Activated naive CD4-positive, alpha-beta T cell (primary cell): ENCODE data around the gene SLC35E1.
"Not testable (repeated sequence)": the region's sequence is repeated elsewhere in the genome, so short reads cannot be mapped to it uniquely, and the experiment has no call there.

Experiments used
- DNase-seq, 4 experiments: peaks; one replicate each; lab custom pipeline; 2025; lab: John Stamatoyannopoulos, UW

Gene SLC35E1

GRCh38 chr19:16522559-16523377, 49.4 kb downstream of the SLC35E1 start:
- no peak for DNase-seq

DNA sequence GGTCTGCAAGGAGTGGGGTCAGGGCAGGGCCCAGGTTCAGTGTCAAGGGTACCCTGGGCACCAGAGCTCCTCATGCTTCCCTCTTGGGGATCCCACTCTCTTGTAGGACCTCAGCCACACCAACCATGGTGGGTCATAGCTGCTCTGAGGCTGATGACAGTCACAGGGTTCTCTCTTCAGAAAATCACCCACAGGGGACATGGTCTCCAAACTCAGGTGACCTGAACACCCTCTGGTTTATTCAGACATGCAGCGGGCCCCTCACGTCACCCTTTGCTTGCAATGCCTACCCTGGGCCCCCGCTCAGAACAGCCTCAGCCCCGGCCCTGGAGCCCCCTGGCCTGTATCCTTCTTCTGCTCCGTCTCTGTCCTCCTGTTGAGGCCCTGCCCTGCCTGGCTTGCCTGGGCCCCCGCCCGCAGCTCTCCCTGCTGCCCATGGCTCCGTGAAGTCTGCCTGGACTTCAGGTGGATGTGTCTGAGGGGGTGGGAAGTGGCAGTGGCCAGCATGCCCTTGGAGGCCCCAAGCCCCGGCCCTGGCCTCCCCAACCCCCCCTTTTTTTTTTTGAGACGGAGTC, 50.4 kb downstream of the SLC35E1 start:
- DNase-seq, result no peak

DNA sequence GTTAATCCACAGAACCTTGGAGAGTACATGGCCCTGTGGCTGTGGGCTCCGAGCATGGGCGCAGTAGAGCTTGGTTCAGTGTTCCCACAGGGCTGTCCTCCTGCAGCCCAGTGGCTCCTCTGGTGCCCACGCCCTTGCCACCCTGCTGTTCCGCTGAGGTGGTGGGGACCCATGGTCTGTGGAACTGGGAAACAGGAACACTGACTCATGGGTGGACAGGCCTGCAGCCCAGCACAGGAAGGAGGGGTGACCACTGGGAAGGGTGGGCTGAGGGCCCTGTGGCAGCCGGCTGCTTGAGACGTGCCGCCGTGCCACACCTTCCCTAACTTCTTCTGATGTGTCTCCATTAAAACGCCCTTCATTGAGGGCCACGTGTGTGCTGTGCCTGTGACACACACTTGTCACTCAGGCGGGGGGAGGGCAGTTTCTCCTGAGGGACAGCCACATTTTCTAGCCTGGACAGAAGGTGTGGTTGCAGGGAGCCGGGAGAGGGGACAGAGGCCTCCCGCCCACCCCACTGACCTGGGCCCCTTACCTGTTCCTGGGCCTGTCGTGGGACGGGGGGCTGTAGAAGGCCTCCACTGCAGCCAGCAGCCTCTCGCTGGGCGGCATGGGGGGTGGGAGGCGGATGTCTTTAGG, 51.1 kb downstream of the SLC35E1 start:
- DNase-seq, result no peak

- no peak for DNase-seq
Observed at GRCh38 chr19:16520074-16520973, 51.9 kb downstream of the SLC35E1 start.

- no peak for DNase-seq
Observed at GRCh38 chr19:16519230-16519687, 53.0 kb downstream of the SLC35E1 start.

- DNase-seq, result no peak
Observed at GRCh38 chr19:16518483-16519229, 53.6 kb downstream of the SLC35E1 start.

- no peak for DNase-seq
Observed at GRCh38 chr19:16518061-16518460, 54.2 kb downstream of the SLC35E1 start.

DNA sequence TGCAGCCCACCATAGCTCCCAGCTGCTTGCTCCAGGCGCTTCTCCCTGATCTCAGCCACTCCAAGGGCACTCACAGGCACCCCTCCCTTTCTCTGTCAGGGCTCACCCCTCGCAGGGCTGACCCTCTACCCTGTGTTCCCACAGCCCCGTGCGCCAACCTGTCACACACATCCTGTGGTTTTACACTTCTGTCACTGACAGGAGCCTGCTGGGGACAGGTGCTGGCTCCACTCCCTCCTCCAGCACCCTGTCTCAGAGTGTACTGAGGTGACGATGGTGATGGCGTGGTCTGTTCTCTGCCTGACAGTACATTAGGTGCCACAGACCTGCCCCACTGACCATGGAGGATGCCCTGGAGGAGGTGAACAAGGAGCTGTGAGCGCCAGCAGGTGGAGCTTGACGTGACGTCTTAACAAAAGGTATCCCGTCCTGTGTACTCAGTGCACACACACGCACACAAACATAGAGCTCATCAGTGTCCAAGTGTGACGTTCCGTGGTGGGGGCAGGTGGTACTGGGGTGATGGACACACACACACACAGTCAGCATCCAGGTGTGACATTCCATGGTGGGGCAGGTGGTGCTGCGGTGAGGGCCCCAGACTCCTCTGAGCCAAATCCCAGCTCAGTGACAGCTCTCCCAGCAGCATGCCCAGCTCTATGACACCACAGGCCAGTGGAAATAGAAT, 55.1 kb downstream of the SLC35E1 start:
- DNase-seq, result no peak

- DNase-seq, result no peak
Observed at GRCh38 chr19:16516381-16516780, 55.8 kb downstream of the SLC35E1 start.

GRCh38 chr19:16514383-16515019, 57.7 kb downstream of the SLC35E1 start:
- no peak for DNase-seq

GRCh38 chr19:16512611-16513010, 59.6 kb downstream of the SLC35E1 start:
- DNase-seq, result not testable (repeated sequence)

DNA sequence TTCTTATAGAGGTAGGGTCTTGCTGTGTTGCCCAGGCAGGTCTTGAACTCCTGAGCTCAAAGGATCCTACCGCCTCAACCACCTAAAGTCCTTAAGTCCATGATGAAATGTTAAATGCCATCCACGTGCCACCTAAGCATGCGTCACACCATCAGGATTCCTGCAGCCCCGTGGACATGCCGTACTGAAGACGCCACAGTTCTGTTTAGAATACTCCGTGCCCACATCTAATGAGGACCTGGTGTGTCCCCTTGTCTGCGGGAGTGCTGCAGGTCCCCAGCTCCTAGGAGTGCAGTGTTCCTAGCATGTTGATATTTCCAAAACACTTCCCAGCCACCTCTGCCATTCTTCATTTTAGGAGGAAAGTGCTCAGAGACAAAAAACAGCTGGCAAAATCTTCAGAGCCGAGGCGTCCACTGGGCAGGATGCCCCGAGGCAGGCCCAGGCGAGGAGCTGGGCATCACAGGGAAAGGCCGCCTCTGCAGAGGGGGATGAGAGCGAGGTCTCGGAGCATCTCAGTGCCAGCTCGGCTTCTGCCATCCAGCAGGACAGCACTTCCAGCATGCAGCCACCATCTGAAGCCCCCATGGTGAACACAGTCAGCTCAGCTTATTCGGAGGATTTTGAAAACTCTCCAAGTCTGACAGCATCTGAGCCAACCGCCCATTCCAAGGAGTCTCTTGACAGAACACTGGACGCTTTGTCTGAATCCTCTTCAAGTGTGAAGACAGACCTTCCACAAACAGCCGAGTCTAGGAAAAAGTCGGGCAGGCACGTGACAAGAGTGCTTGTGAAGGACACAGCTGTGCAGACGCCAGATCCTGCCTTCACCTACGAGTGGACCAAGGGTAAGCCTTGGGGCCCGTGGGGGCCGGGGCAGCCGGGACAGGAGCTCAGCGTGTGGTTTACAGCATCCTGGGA, 62.8 kb downstream of the SLC35E1 start:
- no peak for DNase-seq

DNA sequence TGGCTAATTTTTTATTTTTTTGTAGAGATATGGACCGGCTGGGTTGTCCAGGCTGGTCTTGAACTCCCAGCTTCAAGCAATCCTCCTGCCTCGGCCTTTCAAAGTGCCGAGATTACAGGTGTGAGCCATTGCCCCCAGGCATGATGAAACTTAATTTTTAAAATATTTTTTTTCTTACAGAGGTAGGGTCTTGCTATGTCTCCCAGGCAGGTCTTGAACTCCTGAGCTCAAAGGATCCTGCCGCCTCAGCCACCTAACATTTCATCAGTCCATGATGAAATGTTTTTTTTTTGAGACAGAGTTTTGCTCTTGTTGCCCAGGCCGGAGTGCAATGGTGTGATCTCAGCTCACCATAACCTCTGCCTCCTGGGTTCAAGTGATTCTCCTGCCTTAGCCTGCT, 63.7 kb downstream of the SLC35E1 start:
- DNase-seq, result no peak

- DNase-seq, result no peak
Observed at GRCh38 chr19:16506961-16507360, 65.3 kb downstream of the SLC35E1 start.

GRCh38 chr19:16506161-16506560, 66.1 kb downstream of the SLC35E1 start:
- DNase-seq, result not testable (repeated sequence)

DNA sequence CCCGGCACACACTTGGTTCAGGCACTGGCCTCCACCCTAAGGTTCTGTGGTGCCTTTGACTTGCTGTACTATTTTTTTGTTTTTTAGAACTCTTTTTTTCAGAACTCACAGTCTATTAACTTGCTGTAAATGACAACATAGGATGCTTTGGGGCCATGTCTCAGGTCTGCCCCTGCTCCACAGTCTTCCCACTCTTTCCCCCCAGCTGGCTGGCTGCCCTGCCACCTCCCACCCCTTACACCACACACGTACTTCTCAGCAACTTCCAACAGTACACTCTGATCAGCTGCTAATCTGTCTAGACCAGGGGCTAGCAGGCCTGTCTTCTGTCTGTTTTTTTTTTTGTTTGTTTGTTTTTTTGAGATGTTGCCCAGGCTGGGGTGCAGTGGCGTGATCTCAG, 67.9 kb downstream of the SLC35E1 start:
- DNase-seq, result no peak
